Stimulated activated CD8-positive, alpha-beta memory T cell treated with anti-CD3 and anti-CD28 coated beads, Interleukin-7, amount 100 ng/mL, for 4 hours (primary cell): ENCODE results near the gene TIPARP.
A peak's percentile ranks its signal among the peaks of the same experiment; 100 is the strongest.

Experiments used
- DNase-seq, 2 donors: peaks; one replicate each; pipeline ENCODE4 v3.0.0-alpha.2; 2020; ENCODE audit warnings: low read depth in 2 of 2

Gene TIPARP

GRCh38 chr3:156674046-156674910 lies at the start of gene TIPARP:
TSS of gene TIPARP (plus strand) at chr3:156674590. CDS start at chr3:156677698, 3,108 bp downstream.
- peak; percentile 96 to 99 for DNase-seq

GRCh38 chr3:156626104-156626503 lies 48.3 kb upstream of the TIPARP start:
- DNase-seq: peak in 1 of 2 donors; percentile 3

GRCh38 chr3:156627946-156628569 lies 46.3 kb upstream of the TIPARP start:
- no peak for DNase-seq

- DNase-seq: no peak
Measured at GRCh38 chr3:156628836-156629618, 45.4 kb upstream of the TIPARP start.

- no peak for DNase-seq
Measured at GRCh38 chr3:156630081-156630772, 44.2 kb upstream of the TIPARP start.

GRCh38 chr3:156630773-156631093 lies 43.7 kb upstream of the TIPARP start:
- DNase-seq: no peak

GRCh38 chr3:156631323-156631722 lies 43.1 kb upstream of the TIPARP start:
- no peak for DNase-seq

GRCh38 chr3:156632601-156633000 lies 41.8 kb upstream of the TIPARP start:
- DNase-seq: no peak

GRCh38 chr3:156633335-156633734 lies 41.1 kb upstream of the TIPARP start:
- no peak for DNase-seq

- DNase-seq: no peak
Measured at GRCh38 chr3:156635034-156635433, 39.4 kb upstream of the TIPARP start.

- no peak for DNase-seq
Measured at GRCh38 chr3:156635973-156636372, 38.4 kb upstream of the TIPARP start.

- no peak for DNase-seq
Measured at GRCh38 chr3:156637480-156638022, 36.8 kb upstream of the TIPARP start.

GRCh38 chr3:156638271-156638670 lies 36.1 kb upstream of the TIPARP start:
- no peak for DNase-seq

- no peak for DNase-seq
Measured at GRCh38 chr3:156639414-156640023, 34.9 kb upstream of the TIPARP start.

- no peak for DNase-seq
Measured at GRCh38 chr3:156641618-156641975, 32.8 kb upstream of the TIPARP start.

- DNase-seq: no peak
Measured at GRCh38 chr3:156642750-156643728, 31.4 kb upstream of the TIPARP start.

- peak; percentile 20 to 26 for DNase-seq
Measured at GRCh38 chr3:156643729-156644389, 30.5 kb upstream of the TIPARP start.

GRCh38 chr3:156644958-156645357 lies 29.4 kb upstream of the TIPARP start:
- no peak for DNase-seq

- no peak for DNase-seq
Measured at GRCh38 chr3:156646958-156647357, 27.4 kb upstream of the TIPARP start.
